Measurements from ENCODE around the gene BCR.
"Not testable (repeated sequence)": the region's sequence is repeated elsewhere in the genome, so short reads cannot be mapped to it uniquely, and the experiment has no call there.

The BCR gene

DNA sequence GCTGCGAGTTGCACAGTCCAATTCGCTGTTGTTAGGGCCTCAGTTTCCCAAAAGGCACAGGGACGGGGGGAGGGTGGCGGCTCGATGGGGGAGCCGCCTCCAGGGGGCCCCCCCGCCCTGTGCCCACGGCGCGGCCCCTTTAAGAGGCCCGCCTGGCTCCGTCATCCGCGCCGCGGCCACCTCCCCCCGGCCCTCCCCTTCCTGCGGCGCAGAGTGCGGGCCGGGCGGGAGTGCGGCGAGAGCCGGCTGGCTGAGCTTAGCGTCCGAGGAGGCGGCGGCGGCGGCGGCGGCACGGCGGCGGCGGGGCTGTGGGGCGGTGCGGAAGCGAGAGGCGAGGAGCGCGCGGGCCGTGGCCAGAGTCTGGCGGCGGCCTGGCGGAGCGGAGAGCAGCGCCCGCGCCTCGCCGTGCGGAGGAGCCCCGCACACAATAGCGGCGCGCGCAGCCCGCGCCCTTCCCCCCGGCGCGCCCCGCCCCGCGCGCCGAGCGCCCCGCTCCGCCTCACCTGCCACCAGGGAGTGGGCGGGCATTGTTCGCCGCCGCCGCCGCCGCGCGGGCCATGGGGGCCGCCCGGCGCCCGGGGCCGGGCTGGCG is at the start of gene BCR:
Gene BCR (plus strand): TSS at position 209 of the 592 bp plus-strand sequence. CDS start 452 bp downstream, outside the sequence.
- no peak for TF ChIP-seq GATA1 (IDR thresholded peaks at IDR 0.05; ENCODE audit: low read depth, low read length)
- DNase-seq, result peak; percentile 28 to 42

DNA sequence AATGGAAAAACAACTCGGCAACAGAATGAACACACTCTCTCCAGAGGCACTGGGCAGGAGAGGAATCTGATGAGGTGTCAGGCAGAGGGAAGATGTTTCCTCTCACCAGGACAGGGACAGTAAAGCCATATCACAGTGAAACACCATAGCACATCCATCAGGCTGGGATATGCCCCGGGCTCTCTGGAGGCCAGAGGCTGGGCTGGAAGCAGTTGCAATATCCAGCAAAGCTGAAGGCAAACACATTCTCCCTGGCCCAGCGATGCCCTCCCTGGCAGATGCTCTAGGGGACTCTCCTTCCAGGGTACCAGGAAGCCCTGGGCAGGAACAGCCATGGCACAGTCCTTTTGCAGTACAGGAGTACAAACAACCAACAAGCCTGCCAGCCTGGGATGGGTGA is 49.6 kb upstream of the BCR start:
- no peak for TF ChIP-seq GATA1 (IDR thresholded peaks at IDR 0.05; ENCODE audit: low read depth, low read length)
- no peak for TF ChIP-seq POLR2A (IDR thresholded peaks at IDR 0.05; ENCODE audit: low read length)
- no peak for DNase-seq

DNA sequence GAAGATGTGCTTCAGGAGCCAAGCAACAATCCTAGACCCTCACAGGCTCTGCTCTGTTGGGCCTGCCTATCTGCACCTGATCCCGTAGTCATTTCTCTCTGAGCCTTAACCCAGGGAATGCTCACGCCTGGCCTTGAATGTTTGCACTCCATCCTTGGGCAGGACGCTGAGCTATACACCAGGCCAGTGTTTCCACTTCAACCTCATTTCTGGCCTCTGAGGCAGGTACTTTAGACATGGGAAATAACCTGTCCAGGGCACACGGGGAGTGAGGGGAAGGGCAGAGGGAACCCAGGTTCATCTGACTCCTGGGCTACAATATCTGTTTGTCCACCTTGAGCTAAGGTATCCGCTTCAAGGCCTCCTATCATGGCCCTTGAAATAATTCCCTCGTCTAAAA is 48.4 kb upstream of the BCR start:
- no peak for TF ChIP-seq GATA1 (IDR thresholded peaks at IDR 0.05; ENCODE audit: low read depth, low read length)
- no peak for TF ChIP-seq POLR2A (IDR thresholded peaks at IDR 0.05; ENCODE audit: low read length)
- no peak for DNase-seq

DNA sequence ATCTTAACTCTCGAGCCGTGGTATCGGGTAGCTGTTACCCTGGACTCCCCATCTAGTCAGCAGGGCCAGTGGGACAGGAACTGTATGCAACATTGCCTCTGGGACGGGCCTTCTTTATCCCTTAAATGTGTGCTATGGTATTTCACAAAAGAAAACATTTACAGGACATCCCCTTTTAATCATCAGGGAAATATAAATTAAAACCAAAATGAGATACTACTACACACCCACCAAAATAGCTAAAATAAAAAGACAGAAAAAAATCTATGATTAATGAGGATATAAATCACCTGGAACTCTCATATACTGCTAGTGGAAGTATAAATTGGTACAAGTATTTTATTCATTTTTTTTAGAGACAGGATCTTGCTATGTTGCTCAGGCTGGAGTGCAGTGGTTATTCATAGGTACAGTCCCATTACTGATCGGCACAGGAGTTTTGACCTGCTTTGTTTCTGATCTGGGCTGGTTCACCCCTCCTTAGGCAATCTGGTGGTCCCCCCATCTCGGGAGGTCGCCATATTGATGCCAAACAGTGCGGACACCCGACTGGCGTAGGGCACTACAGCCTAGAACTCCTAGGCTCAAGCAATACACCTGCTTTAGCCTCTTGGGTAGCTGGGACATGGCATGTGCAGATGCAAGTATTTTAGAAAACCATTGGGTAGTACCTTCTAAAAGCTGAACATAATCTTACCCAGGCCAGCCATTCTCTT is 47.8 kb upstream of the BCR start:
- no peak for TF ChIP-seq GATA1 (IDR thresholded peaks at IDR 0.05; ENCODE audit: low read depth, low read length)
- TF ChIP-seq POLR2A (IDR thresholded peaks at IDR 0.05; ENCODE audit: low read length), result no peak
- DNase-seq, result no peak

DNA sequence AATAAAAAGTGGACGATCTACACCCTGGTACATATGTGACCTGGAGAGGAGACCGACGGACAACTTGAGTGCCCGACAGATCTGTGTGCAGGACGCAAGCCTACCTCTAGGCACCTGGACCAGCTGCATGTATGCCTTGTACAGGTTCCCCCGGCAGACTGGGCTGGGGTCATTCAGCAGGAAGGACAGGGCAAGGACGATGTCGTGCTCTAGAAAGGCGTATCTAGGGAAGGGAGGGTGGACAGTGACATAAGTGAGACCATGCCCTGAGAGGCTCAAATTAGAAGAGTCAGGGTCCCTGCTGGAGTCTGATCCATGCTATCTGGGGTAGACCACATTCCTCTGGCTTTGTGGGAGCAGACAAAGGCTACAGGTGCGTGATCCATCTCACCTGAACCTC is 46.4 kb upstream of the BCR start:
- no peak for TF ChIP-seq POLR2A (IDR thresholded peaks at IDR 0.05; ENCODE audit: low read length)
- TF ChIP-seq GATA1 (IDR thresholded peaks at IDR 0.05; ENCODE audit: low read depth, low read length), result no peak
- DNase-seq, result no peak

DNA sequence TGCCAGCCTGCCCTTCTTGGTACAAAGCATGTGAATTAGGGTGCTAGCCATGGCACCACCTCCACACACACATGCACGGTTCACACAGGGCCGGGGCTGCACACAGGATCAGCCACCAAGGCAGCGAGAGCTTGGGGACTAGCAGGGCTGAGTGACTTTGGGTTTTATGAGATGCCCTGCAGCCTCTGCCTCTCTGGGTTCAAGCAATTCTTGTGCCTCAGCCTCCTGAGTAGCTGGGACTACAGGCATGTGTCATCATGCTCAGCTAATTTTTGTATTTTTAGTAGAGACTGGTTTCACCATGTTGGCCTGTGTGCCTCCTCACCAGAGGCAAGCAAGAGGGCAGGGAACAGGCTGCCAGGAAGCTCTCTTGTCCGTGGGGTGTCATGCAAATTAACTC is 43.3 kb upstream of the BCR start:
- DNase-seq, result not testable (repeated sequence)

DNA sequence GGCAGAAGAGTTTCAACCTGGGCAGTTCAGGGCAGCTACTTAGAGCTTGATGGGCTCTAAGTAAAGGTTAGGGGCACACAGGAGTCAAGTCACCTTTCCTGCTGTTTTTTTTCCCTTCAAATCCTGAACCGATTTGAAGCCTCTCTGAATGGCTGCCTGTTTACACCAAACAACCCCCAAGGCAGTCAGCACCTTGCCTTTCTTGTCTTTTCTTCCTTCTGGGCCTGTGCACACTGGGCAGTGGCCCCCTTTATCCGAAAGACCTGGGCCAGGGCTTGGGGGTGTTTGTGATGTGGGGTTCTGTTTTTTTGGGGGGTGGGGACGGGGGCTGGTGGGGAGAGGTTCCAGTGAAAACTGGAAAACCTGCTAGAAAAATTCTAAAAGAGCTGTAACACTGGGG is 42.8 kb upstream of the BCR start:
- no peak for DNase-seq
- TF ChIP-seq GATA1 (IDR thresholded peaks at IDR 0.05; ENCODE audit: low read depth, low read length) (no peak), POLR2A (IDR thresholded peaks at IDR 0.05; ENCODE audit: low read length) (no peak)

DNA sequence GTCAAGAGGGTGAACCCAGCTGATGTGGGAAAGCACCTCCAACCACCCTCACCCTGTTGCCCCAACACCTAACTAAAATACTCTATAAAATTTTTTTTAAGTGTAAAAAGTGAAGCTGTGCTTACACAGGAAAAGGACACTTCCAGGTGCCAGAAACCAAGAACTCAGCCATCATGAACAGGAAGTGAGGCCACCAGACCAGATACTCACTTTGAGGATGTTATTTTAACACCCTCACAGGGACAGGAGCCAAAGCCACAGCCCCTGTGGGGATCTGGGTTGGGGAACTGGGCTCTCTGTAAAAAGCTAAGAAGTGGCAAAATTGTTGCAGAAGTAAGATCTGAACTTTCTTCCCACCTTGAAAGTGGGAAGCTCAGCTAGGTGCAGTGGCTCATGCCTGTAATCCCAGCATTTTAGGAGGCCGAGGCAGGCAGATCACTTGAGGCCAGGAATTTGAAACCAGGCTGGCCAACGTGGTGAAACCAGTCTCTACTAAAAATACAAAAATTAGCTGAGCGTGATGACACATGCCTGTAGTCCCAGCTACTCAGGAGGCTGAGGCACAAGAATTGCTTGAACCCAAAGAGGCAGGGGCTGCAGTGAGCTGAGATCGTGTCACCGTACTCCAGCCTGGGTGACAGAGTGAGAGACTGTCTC is 42.3 kb upstream of the BCR start:
- DNase-seq, result no peak
- no peak for TF ChIP-seq POLR2A (IDR thresholded peaks at IDR 0.05; ENCODE audit: low read length)
- TF ChIP-seq GATA1 (IDR thresholded peaks at IDR 0.05; ENCODE audit: low read depth, low read length), result no peak

DNA sequence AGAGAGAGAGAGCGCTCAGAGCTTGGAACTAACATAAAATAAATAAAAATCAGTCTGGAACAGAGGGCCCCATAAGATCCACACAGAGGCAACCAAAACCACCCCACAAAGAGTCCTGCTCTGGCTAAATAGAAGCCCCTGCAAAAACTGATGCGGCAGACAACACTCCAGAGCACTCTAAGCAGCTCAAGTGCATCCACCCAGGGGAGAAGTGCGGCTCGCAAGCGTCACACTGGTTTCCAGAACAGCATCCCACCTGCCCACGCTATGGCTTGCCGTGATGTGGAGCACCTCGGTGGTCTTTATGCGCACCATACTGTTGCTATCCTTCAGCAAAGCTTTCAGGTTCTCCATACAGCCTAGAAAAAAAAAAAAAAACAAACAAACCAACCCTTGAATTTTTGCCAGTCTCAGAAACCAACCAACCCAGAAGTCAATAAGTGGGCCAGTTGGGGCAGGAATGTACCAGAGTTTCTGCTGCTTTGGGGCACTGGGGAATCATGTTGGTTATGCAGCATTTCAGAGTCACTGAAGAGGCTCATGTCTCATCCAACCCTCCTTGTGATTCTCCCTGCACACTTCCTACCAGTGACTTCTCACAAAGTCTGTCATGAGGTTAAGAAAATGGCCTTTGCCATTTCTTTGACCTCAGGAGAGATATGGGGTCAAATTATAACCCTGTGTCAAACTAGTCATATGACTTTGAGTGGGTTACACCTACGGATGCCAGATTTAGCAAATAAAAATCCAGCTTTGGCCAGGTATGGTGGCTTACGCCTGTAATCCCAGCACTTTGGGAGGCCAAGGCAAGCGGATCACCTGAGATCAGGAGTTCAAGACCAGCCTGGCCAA is 41.5 kb upstream of the BCR start:
- TF ChIP-seq GATA1 (IDR thresholded peaks at IDR 0.05; ENCODE audit: low read depth, low read length), result no peak
- TF ChIP-seq POLR2A (IDR thresholded peaks at IDR 0.05; ENCODE audit: low read length), result no peak
- DNase-seq, result no peak

DNA sequence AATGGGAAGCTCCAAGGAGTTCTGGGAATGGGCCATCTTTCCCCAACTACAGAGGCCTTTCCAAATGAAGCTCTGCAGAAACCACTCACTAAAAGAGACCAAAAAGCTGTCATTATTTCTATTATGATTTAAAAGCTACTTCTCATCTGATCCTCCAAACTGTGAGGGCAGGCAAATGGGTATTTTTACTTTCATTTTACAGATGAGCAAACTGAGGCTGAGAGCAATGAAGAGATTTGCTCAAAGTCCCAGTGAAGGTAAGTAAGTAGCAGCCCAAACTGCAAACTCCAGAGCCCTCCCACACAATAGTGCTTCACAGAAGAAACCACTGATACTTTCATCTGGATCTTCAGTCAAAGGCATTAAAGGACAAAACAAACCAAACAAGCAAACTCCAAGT is 39.9 kb upstream of the BCR start:
- TF ChIP-seq GATA1 (IDR thresholded peaks at IDR 0.05; ENCODE audit: low read depth, low read length), result no peak
- TF ChIP-seq POLR2A (IDR thresholded peaks at IDR 0.05; ENCODE audit: low read length), result no peak
- no peak for DNase-seq

DNA sequence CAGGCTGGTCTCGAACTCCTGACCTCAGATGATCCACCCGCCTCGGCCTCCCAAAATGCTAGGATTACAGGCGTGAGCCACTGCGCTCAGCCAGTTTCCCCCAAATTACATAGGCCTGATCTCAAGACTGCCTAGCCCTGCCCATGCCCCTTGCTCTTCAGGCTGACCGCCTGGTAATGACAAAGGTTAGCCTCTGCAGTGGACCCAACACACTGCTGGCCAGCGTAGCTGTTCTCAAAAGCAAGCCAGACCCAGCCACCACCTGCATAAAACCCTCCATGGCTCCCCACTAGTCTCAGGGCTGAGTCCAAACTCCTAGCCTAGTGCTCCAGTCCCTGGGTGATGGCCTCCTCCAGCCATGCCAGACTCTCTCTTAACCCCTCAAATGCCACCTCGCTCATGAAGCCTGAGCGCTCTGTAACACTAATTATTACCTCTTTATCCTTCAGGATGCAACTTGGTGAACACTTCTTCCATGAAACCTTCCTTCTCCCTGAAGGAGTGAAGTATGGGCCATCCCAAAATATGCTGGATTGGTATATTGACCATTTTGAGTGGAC is 37.7 kb upstream of the BCR start:
- DNase-seq, result no peak
- TF ChIP-seq POLR2A (IDR thresholded peaks at IDR 0.05; ENCODE audit: low read length), result no peak
- no peak for TF ChIP-seq GATA1 (IDR thresholded peaks at IDR 0.05; ENCODE audit: low read depth, low read length)

DNA sequence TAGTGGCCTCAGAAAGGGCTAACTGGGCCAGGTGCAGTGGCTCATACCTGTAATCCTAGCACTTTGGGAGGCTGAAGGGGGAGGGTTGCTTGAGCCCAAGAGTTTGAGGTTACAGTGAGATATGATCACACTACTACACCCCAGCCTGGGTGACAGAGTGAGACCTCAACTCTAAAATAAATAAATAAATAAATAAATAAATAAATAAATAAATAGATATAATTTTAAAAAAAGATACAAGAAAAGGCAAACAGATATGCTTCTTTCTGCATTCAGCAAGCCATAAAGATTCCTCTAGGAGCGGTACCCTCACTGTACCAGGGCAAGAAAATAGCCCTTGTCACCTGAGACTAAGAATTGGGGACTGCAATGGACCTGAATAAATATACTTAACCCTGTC is 37.2 kb upstream of the BCR start:
- no peak for TF ChIP-seq POLR2A (IDR thresholded peaks at IDR 0.05; ENCODE audit: low read length)
- no peak for TF ChIP-seq GATA1 (IDR thresholded peaks at IDR 0.05; ENCODE audit: low read depth, low read length)
- DNase-seq, result no peak

DNA sequence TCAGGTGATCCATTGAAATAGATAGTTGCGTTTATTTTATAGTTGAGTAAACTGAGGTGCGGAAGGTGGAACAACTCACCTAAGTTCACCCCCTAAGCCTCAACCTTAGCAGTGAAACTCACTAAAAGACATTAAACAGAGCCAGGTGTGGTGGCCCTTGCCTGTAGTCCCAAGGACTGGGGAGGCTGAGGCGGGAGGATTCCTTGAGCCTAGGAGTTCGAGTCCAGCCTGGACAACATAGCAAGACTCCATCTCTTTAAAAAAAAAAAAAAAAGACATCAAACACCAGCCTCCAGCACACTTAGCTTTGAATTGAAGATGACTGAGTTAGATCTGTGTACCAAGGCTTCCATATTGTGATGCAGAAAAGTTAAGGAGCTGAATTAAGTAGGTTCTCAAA is 35.9 kb upstream of the BCR start:
- TF ChIP-seq GATA1 (IDR thresholded peaks at IDR 0.05; ENCODE audit: low read depth, low read length), result no peak
- DNase-seq, result no peak
